Loucy (cell line): ENCODE data around the gene CFAP251.
A peak's percentile ranks its signal among the peaks of the same experiment; 100 is the strongest.

Source experiments
- H2AFZ ChIP-seq: fragments of 200-600 bp; sonication (generic); 2 replicates; pipeline ENCODE4 v1.6.0; 2016; ENCODE audit warnings: antibody characterized with exemption, mild to moderate bottlenecking, low read length, moderate library complexity
- H3F3A ChIP-seq: fragments of 200-600 bp; 2 replicates; pipeline ENCODE4 v1.6.0; 2016; ENCODE audit warnings: antibody characterized with exemption, low read depth, mild to moderate bottlenecking
- H3K27me3 ChIP-seq: fragments of 200-600 bp; sonication (generic); 2 replicates; pipeline ENCODE4 v1.6.1; 2014; ENCODE audit warnings: low read length, mild to moderate bottlenecking; ENCODE audit not compliant: insufficient read depth, poor library complexity, severe bottlenecking
- H3K36me3 ChIP-seq: fragments of 200-600 bp; sonication (generic); 2 replicates; pipeline ENCODE4 v1.6.1; 2016; ENCODE audit warnings: low read length; ENCODE audit not compliant: insufficient read depth
- H3K4me1 ChIP-seq: fragments of 200-600 bp; sonication (generic); 2 replicates; pipeline ENCODE4 v1.5.1; 2014; ENCODE audit warnings: low read length, mild to moderate bottlenecking; ENCODE audit not compliant: insufficient read depth, poor library complexity, severe bottlenecking
- H3K4me2 ChIP-seq: fragments of 200-600 bp; sonication (generic); 2 replicates; pipeline ENCODE4 v1.6.0; 2014; ENCODE audit warnings: antibody characterized with exemption, low read length, low read depth, mild to moderate bottlenecking; ENCODE audit not compliant: poor library complexity, severe bottlenecking
- H3K4me3 ChIP-seq: fragments of 200-600 bp; sonication (generic); 2 replicates; pipeline ENCODE4 v1.5.1; 2014; ENCODE audit warnings: low read length, mild to moderate bottlenecking, mixed read lengths; ENCODE audit not compliant: poor library complexity, severe bottlenecking
- H3K79me2 ChIP-seq: fragments of 200-600 bp; sonication (generic); 2 replicates; pipeline ENCODE4 v1.6.1; 2014; ENCODE audit warnings: low read length; ENCODE audit not compliant: insufficient read depth
- H3K9ac ChIP-seq: fragments of 200-600 bp; sonication (generic); 2 replicates; pipeline ENCODE4 v1.6.0; 2014; ENCODE audit warnings: mild to moderate bottlenecking, low read depth, low read length, moderate library complexity; ENCODE audit not compliant: poor library complexity, severe bottlenecking
- H3K9me2 ChIP-seq: fragments of 200-600 bp; sonication (generic); replicated peaks from 2 replicates; pipeline ENCODE4 v1.6.1; 2016; ENCODE audit warnings: low read depth, low read length, mixed read lengths
- H3K9me3 ChIP-seq: fragments of 200-600 bp; sonication (generic); 2 replicates; pipeline ENCODE4 v1.6.1; 2014; ENCODE audit warnings: mild to moderate bottlenecking, antibody characterized with exemption, low read length, low read depth; ENCODE audit not compliant: insufficient read depth
- H4K20me1 ChIP-seq: fragments of 200-600 bp; sonication (generic); 2 replicates; pipeline ENCODE4 v1.6.0; 2014; ENCODE audit warnings: antibody characterized with exemption, low read length, mild to moderate bottlenecking; ENCODE audit not compliant: insufficient read depth, poor library complexity, severe bottlenecking
- CTCF ChIP-seq: fragments of 200-600 bp; sonication (generic); conservative IDR thresholded peaks from 2 replicates; pipeline ENCODE4 v1.5.1; 2014; ENCODE audit warnings: mild to moderate bottlenecking, antibody characterized with exemption, low read length
- EZH2phosphoT487 ChIP-seq: fragments of 200-600 bp; IDR thresholded peaks from 2 replicates; pipeline ENCODE4 v1.6.1; 2018; ENCODE audit warnings: antibody characterized with exemption, mild to moderate bottlenecking, moderate library complexity, borderline replicate concordance

The CFAP251 gene

GRCh38 chr12:122026706-122027333, 108.4 kb downstream of the CFAP251 start:
- H3K79me2 ChIP-seq = peaks cover 91% of the 10 kb centered on the region
- peaks cover 9% of the 10 kb centered on the region for H3K4me1 ChIP-seq
- H2AFZ ChIP-seq = no peak overlapping the region
- H3K9me2 ChIP-seq = no peaks in the 10 kb centered on the region
- H3F3A ChIP-seq = no peaks in the 10 kb centered on the region
- H3K36me3 ChIP-seq = peaks cover 2% of the 10 kb centered on the region; the same call in 1 of the 2 replicates
- peaks cover 55% of the 10 kb centered on the region for H4K20me1 ChIP-seq
- H3K9ac ChIP-seq = no peak overlapping the region
- H3K9me3 ChIP-seq = no peaks in the 10 kb centered on the region
- H3K4me2 ChIP-seq = peak overlapping the region; percentile 23
- H3K27me3 ChIP-seq = no peaks in the 10 kb centered on the region
- peak overlapping the region; percentile 14 for H3K4me3 ChIP-seq
- no peak; the same call in 1 of the 2 replicates for TF ChIP-seq CTCF
- TF ChIP-seq EZH2phosphoT487 = no peak

- no peak overlapping the region for H3K9ac ChIP-seq
- H3K79me2 ChIP-seq = peaks cover 94% of the 10 kb centered on the region
- no peaks in the 10 kb centered on the region for H3K9me2 ChIP-seq
- H3F3A ChIP-seq = no peaks in the 10 kb centered on the region
- H3K4me1 ChIP-seq = peaks cover 9% of the 10 kb centered on the region
- TF ChIP-seq EZH2phosphoT487 (no peak), CTCF (no peak)
- H3K9me3 ChIP-seq = no peaks in the 10 kb centered on the region
- H3K27me3 ChIP-seq = no peaks in the 10 kb centered on the region
- H3K4me3 ChIP-seq = no peak overlapping the region
- no peak overlapping the region for H2AFZ ChIP-seq
- peaks cover 3% of the 10 kb centered on the region; the same call in 1 of the 2 replicates for H3K36me3 ChIP-seq
- peak overlapping the region; percentile 39 for H3K4me2 ChIP-seq
- H4K20me1 ChIP-seq = peaks cover 51% of the 10 kb centered on the region
Observed at GRCh38 chr12:122028165-122028904, 109.9 kb downstream of the CFAP251 start.

- no peak overlapping the region for H2AFZ ChIP-seq
- no peak overlapping the region for H3K9ac ChIP-seq
- peaks cover 9% of the 10 kb centered on the region for H3K4me1 ChIP-seq
- no peaks in the 10 kb centered on the region for H3F3A ChIP-seq
- H3K9me2 ChIP-seq = no peaks in the 10 kb centered on the region
- peaks cover 3% of the 10 kb centered on the region; the same call in 1 of the 2 replicates for H3K36me3 ChIP-seq
- H3K4me2 ChIP-seq = peak overlapping the region; percentile 39
- H3K9me3 ChIP-seq = no peaks in the 10 kb centered on the region
- no peaks in the 10 kb centered on the region for H3K27me3 ChIP-seq
- no peak for TF ChIP-seq EZH2phosphoT487
- H3K79me2 ChIP-seq = peaks cover 93% of the 10 kb centered on the region
- H3K4me3 ChIP-seq = no peak overlapping the region
- peaks cover 44% of the 10 kb centered on the region for H4K20me1 ChIP-seq
Observed at GRCh38 chr12:122028905-122029560, 110.6 kb downstream of the CFAP251 start.
